ENCODE measurements around the gene SLC49A3.
"Not testable (repeated sequence)": the region's sequence is repeated elsewhere in the genome, so short reads cannot be mapped to it uniquely, and the experiment has no call there.

The SLC49A3 gene

DNA sequence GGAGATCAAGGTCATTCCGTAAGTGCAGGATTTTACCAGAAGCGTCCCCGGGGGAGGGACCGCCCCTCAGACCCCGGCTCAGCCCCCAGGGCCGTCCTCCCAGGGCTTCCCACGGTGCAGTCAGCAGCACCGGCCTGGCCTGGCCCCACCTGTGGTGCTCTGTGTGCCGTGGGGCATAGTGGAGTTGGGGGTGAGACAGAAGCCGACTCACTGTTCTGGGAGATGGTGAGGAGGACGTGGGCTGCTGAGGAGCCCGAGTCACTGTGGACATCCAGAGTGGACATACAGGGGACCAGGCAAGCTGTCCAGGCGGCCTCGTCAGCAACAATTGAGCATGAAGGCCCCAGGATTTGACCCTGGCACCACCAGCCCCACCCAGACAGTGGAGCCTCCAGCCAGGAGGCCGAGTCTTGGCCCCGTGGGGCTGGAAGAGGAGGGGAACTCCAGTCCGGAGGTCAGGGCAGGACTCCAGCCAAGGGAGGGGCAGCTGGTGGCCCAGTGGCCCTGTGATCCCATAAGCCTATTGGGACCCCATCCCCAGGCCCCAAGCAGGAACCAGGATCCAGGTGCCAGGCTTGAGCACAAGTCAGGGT, 34.0 kb downstream of the SLC49A3 start:
- in situ Hi-C loops (cut with MboI; ENCODE audit: low sequenced_read_pairs) = no loop called here

DNA sequence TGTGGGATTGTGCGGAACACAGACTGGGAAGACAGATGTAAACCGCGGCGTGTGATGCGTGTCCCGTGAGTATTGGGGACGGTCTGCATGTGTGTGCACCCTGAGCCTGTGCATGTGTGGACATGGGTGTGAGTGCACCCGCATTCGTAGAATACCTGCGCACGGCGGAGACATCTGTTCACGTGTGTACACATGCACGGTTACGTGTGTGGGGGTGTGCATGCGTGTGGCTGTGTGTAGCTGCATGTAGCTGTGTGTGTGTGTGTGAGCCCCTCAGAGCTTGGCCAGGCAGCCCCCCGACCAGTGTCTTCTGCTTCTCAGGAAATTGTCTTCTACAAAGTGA, 34.5 kb downstream of the SLC49A3 start:
- in situ Hi-C loops (cut with MboI; ENCODE audit: low sequenced_read_pairs) = no loop called here

DNA sequence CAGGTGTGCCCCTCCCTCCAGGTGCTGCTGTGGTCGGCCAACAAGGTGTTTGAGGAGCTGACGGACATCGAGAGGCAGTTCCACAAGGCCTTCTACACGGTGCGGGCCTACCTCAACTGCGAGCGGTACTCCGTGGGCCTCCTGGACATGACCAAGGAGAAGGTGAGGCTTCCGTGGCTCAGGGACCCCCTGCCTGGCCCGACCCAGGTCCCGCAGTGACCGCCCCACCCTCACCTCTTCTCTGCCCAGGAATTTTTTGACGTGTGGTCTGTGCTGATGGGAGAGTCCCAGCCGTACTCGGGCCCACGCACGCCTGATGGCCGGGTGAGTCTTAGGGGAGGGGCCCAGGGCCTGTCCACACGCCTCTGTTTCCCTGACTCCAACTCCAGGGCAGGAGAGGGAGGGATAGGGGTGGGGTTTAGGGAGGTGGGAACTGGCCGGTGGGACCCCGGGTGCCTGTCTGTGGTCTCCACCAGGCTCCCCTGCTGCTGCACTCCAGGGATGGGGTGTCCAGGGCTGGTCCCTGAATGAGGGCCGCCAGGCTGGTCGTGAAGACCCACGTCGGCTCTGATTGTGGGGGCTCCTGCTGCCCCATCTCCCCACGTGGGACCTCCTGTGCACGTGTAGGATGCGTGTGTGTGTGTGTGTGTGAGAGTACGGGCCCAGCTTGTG, 35.0 kb downstream of the SLC49A3 start:
- in situ Hi-C loops (cut with MboI; ENCODE audit: low sequenced_read_pairs) = no loop called here

DNA sequence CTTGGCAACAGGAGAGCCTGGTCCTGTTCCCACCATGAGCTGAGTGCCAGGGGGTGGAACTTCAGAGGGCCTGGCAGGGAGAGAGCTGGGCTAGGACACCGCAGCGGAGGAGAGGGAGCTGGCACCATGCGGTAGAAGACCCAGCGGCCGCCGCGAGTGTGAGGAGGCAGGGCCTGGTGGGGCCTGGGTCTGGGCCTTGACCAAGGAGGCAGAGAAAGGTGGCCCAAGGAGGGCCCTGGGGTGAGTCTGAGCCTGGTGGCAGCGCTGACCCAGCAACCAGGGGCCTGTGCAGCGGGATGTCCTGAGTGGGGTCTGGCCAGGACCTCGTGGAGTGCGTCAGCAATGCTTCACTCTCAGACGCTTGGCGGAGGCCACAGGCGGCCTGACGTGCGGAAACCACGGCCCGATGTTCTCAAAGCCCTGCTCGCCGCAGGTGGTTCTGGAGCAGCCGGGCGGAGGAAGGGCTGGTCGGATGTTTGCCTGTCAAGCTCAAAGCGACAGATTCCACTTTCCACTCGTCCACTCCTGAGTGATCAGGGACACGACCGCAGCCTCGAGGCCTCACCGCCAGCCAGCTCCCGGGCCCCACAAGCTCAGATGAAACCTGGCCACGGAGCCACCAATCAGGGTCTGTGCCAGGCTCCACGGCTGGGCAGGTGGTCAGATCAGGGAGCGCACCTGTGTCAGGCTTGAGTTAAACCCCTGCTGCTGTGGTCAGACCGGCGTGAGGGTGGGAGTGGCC, 35.7 kb downstream of the SLC49A3 start:
- in situ Hi-C loops (cut with MboI; ENCODE audit: low sequenced_read_pairs) = no loop called here

DNA sequence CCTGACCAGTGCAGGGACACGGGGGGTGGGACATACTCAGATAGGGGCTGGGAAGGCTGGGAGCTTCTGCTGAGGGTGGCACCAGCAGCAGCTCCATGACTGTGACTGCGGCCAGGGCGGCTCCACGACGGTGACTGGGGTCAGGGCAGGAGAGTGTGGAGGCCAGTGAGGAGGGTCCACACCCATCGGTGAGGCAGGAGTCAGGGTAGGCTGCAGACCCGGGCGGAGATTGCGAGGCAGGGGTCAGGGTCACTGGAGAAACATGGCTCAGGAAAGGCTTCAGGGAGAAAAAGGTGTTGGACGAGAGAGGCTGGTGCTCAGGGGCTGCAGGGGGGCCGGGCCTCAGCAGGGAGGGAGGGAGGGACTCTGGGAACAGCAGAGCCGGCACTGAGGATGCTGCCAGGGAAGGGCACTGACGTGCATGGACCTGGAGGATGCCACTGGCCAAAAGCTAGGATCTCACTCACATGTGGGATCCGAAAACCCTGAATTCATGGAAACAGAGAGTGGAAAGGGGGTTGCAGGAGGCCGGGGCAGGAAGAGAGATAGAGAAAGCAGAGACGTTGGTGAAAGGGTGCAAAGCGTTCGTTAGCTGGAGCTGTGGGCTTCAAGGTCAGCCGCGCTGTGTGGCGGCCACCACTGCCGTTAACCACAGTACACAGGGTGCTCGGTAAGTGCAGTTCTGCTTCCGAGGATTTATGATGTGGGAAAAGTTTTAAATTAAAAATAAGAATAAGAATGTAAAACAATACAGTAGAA, 36.9 kb downstream of the SLC49A3 start:
- in situ Hi-C loops (cut with MboI; ENCODE audit: low sequenced_read_pairs) = no loop called here

DNA sequence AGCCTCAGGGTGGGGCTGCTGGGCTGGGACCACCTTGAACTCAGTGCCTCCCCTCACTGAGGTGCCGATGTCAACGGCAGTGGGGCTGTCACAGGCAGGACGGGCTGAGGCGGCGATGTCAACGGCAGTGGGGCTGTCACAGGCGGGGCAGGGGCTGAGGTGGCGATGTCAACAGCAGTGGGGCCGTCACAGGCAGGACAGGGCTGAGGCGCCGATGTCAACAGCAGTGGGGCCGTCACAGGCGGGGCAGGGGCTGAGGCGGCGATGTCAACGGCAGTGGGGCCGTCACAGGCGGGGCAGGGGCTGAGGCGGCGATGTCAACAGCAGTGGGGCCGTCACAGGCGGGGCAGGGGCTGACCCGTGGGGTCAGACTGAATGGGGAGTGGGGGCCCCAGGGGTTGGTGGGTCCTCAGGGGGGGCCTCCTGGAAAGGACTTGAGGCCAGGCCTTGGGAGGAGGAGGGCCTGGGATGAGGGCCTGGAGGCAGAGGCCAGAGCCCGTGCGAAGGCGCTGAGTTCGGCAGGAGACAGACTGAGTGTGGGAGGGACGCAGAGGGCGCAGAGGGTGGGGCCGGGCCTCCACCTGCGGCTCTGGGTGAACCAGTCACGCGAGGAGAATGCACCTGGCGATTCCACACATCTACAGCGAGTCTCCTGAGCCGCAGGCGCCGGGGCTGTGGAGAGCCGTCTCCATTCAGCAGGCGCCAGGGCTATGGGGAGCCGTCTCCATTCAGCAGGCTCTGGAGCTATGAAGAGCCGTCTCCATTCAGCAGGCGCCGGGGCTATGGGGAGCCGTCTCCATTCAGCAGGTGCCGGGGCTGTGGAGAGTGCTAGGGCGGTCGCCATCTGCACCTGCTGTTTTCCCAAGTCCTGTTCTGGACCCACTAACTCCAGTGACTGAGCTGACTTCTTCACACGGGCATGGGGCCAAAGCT, 37.7 kb downstream of the SLC49A3 start:
- in situ Hi-C loops (cut with MboI; ENCODE audit: low sequenced_read_pairs) = no loop called here

DNA sequence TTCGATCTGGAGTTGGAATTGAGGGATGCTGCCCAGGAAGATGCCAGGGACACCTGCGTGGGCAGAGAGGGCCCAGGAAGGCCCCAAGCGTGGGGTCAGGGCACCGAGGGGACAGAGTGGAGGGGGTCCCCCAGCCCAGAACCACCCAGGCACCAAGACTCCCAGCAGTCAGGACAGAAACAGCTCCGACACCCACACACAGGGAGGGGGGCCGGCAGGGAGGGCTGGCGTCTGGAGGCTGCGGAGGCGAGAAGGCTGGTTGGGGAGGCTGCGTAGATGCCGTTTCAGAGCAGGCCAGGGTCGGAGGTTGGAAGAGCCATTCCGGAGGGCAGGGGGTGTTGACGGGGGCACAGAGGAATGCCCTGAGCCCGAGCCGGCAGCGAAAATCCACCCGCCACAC, 38.5 kb downstream of the SLC49A3 start:
- in situ Hi-C loops (cut with MboI; ENCODE audit: low sequenced_read_pairs) = no loop called here

DNA sequence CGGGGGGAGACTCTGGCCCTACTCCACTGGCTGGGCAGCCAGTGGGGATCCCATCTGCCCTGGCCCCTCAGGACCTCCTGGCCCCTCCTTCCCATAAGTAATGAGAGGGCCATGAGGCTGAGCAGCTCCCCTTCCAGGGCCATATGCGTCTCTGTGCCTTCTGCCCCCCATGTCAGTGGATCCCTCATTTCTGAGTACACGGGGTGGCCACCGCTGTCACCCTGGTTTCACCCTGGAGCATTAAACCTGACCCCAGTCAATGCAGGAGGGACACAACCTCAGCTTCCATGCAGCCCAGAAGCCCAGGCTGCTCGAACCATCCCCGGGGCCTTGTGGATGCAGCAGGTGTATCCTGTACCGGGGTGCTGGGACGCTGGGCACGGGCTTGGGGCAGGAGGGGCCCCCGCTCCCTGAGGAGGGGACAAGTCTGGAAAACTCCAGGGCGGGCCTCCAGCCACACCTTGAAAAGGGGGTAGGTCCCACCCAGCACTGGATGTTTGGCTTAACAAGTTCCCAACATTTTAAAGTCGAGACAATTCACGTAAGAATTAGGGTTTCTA, 39.1 kb downstream of the SLC49A3 start:
- in situ Hi-C loops (cut with MboI; ENCODE audit: low sequenced_read_pairs) = no loop called here

DNA sequence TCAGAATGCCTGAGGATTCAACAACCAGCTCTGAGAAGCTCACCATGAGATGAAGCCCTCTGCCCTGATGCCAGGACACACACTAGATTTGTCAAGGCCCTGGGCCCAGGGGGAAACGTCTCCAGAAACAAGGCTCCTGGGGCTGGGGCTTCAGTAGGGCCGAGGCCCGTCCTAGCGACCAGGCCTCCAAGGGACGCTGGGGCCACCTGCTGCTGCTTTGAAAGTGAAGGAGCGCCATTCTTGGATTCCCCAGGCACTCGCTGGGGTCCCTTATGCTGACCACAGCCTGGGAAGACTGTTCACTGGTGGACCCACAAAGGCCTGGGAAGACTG, 39.7 kb downstream of the SLC49A3 start:
- in situ Hi-C loops (cut with MboI; ENCODE audit: low sequenced_read_pairs) = no loop called here

DNA sequence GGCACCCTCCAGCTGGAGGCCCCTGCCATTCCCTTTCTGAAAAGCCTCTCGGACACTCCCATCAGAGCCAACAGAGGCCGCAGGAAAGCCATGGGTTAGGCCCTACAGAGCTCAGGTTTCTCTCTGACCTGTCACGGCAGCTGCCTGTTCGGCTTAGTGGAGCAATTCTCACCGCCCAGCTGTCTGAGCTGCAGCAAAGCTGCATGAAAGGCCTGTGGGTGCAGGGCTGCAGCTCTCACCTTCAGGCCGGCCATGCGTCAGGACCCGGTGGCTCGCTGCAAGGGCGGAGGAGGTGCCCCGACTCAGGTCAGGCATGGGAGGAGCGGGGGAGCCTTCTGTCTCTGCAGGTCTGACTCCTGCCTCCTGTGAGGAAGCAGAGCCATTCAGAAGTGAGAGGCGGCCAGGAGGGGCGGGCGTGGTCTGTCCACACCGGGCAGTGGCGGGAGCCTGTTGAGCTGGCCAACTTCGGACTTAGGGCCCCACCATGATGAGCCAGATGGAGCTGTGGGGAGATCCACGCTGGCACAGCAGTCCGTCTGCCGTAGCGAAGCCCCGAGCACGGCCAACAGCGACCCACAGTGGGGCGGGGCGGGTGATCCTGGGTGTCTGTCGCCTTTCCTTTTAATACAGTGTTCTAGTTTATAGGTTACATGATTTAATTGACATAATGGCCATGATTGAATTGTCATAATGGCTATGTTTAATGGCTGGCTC, 40.2 kb downstream of the SLC49A3 start:
- in situ Hi-C loops (cut with MboI; ENCODE audit: low sequenced_read_pairs) = no loop called here

DNA sequence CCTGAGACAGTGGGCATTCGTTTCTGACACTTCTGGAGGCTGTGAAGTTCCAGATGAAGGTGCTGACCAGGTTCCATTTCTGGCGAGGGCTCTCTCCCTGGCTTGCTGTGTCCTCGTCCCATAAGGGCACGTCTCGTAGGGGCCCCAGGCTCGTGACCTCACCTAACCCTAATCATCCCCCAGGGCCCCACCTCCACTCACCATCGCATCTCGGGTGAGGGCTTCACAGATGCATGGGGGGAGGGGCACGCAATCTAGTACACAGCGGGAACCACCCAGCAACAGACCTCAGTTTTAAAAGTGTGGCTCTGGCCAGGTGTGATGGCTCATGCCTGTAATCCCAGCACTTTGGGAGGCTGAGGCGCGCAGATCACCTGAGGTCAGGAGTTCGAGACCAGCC, 41.5 kb downstream of the SLC49A3 start:
- in situ Hi-C loops (cut with MboI; ENCODE audit: low sequenced_read_pairs) = no loop called here

DNA sequence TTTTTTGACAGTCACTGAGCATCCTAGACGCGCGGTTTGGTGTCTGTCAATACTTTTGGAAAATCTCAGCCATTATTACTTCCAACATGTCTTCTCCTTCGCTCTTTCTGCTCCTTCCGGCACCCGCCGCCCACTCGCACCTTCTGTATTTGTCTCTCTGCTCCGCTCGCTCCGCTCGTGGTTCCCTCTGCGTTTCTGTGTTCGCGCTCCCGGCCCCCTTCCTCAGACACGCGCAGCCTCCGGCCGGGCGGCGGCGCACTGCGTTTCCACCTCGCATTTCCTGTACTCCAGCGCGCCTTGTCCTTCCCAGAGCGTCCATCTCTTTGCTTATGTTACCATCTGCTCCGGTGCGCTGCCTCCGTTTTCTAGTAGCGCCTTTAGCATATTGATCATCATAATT, 42.5 kb downstream of the SLC49A3 start:
- in situ Hi-C loops (cut with MboI; ENCODE audit: low sequenced_read_pairs) = no loop called here

DNA sequence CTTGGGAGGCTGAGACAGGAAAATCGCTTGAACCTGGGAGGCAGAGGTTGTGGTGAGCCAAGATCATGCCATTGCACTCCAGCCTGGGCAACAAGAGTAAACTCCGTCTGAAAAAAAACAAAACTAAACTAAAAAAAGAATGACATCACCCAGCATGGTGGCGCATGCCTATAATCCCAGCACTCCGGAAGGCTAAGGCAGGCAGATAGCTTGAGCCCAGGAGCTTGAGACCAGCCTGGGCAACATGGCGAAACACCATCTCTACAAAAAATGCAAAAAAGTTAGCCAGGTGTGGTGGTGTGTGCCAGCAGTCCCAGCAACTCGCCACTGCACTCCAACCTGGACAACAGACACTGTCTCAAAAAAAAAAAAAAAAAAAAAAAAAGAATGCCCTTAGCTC, 46.6 kb downstream of the SLC49A3 start:
- in situ Hi-C loops (cut with MboI; ENCODE audit: low sequenced_read_pairs) = not testable (repeated sequence)

DNA sequence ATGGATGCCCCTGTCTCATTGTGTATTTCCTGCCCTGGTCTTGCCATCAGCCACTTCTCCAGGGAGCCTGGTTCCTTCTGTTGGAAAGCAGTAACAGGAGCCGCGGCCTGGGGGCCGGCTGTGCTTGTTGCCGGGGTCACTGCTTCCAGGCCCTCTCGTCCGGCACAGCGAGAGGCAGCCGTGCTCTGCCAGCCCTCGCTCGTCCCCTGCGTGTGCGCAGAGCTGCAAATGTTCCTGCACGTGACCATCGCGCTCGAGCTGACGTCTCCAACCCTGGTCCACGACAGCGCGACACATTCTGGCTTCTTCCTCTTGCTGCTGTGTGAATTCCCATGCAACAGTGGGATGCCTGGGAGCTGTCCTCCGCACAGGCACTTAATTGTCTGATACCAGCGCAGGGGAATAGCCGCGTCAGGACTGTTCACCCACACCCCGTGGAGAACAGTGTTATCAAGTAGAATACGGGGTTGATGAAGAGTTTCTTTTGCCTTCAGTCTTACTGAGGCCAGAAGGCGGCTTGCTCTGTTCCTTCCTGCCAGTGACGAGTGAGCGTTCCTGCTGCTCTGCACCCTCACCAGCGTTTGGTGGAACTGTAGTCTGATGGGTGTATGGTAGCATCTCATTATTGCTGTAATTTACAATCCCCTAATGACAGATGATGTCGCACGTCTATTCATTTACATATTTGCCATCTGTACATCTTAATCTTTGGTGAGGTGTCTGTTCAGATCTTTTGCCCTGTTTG, 51.2 kb downstream of the SLC49A3 start:
- in situ Hi-C loops (cut with MboI; ENCODE audit: low sequenced_read_pairs) = no loop called here

DNA sequence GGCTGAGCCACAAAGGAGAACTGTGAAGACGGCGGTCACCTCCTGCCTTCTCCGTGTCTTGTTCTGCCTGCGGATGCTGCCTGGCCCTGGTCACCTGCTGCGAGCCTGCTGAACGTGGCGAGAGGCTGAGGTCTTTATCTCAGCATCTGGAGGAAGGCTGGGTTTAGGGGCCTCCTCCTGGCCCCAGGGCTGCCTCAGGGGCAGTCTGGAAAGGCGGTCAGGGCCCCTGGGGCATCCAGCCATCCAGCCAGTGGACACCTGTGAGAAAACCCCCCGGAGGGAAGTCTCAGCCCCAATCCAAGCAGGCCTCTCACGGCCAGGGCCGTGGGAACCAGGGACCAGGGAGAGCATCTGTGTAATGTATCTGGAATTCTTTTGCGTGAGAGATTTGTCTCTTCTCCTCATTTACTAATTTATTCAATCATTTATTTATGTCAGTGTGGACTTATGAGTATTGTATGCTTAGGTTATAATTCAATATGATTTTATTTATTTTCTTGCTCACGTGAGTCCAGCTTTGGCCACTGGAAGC, 52.3 kb downstream of the SLC49A3 start:
- in situ Hi-C loops (cut with MboI; ENCODE audit: low sequenced_read_pairs) = no loop called here

DNA sequence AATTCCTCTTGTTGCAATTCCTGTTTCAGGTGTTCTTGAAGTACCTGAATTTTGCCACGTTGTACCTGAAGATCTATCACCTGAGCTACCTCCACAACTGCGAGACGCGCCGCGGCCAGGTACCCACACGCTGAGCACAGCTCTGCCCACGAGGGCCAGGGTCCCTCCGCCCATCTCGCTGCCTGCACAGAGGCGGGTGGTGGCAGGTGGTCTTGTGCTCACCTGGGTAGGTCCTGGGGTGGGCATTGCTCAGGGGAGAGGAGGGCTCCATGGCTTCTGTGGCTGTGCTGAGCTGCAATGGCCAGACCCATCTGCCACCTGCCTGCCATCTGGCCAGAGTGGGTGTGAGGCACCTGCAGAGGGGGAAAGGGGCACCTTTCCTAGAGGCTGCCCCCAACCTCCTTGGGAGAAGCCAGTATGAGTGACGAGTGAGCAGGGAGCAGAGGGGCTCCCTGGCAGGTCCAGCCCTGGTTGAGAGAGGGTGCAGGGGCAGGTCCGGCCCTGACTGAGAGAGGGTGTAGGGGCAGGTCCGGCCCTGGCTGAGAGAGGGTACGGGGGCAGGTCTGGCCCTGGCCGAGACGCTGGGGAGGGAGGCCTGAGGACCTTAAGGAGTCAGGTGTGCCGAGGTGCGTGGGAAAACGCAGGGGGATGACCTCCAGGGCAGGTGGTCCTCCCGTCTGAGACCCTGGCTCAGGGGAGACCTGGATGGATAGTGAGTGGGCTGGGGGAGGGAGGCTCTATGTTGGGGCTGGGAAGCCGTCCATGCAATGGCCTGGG, 52.9 kb downstream of the SLC49A3 start:
- in situ Hi-C loops (cut with MboI; ENCODE audit: low sequenced_read_pairs) = no loop called here

DNA sequence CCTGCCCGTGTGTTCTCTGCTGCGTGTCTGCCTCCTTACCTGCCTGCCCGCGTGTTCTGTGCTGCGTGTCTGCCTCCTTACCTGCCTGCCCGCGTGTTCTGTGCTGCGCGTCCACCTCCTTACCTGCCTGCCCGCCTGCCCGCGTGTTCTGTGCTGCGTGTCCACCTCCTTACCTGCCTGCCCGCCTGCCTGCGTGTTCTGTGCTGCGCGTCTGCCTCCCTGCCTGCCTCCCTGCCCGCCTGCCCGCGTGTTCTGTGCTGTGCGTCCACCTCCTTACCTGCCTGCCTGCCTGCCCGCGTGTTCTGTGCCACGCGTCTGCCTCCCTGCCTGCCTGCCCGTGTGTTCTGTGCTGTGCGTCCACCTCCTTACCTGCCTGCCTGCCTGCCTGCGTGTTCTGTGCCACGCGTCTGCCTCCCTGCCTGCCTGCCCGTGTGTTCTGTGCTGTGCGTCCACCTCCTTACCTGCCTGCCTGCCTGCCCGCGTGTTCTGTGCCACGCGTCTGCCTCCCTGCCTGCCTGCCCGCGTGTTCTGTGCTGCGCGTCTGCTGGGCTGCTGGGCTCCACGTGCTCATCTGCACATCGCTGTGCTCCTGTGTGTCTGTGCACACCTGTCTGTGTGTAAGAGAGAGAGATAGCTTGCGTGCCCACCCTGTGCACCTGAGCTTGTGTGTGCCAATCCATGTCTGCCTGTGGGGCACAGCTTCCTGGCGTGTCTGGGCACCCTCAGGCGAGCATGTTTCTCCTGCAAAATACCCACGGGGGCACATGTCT, 53.7 kb downstream of the SLC49A3 start:
- in situ Hi-C loops (cut with MboI; ENCODE audit: low sequenced_read_pairs) = not testable (repeated sequence)
